HG02970 (cell line): ENCODE measurements around the gene THSD8.
A peak's percentile ranks its signal among the peaks of the same experiment; 100 is the strongest.
"Not testable (repeated sequence)": the region's sequence is repeated elsewhere in the genome, so short reads cannot be mapped to it uniquely, and the experiment has no call there.

ENCODE experiments used
- ATAC-seq: cut with Tn5 transposase; IDR thresholded peaks from one replicate; pipeline ENCODE4 v1.9.1; 2021; ENCODE audit warnings: mild to moderate bottlenecking, moderate library complexity, moderate number of reproducible peaks; ENCODE audit not compliant: unreplicated experiment, low FRiP score

THSD8 gene

GRCh38 chr19:12792051-12792852 is 9.6 kb upstream of the THSD8 start:
- ATAC-seq: no peak

GRCh38 chr19:12792853-12793289 is 9.0 kb upstream of the THSD8 start:
- no peak for ATAC-seq

- ATAC-seq: peak; percentile 26
Observed at GRCh38 chr19:12793290-12794195, 8.3 kb upstream of the THSD8 start.

GRCh38 chr19:12794196-12794941 is 7.5 kb upstream of the THSD8 start:
- ATAC-seq: no peak

- no peak for ATAC-seq
Observed at GRCh38 chr19:12794971-12795381, 6.9 kb upstream of the THSD8 start.

- no peak for ATAC-seq
Observed at GRCh38 chr19:12796146-12797071, 5.5 kb upstream of the THSD8 start.

GRCh38 chr19:12797141-12797587 is 4.7 kb upstream of the THSD8 start:
- ATAC-seq: no peak

- not testable (repeated sequence) for ATAC-seq
Observed at GRCh38 chr19:12797607-12798006, 4.3 kb upstream of the THSD8 start.

GRCh38 chr19:12799742-12800465 is 2.0 kb upstream of the THSD8 start:
- no peak for ATAC-seq

- ATAC-seq: no peak
Observed at GRCh38 chr19:12800466-12800770, 1.5 kb upstream of the THSD8 start.

- ATAC-seq: no peak
Observed at GRCh38 chr19:12800923-12801465, 875 bp upstream of the THSD8 start.

GRCh38 chr19:12802267-12803106 is 618 bp downstream of the THSD8 start:
- ATAC-seq: no peak

GRCh38 chr19:12804051-12804450 is 2.2 kb downstream of the THSD8 start:
- ATAC-seq: no peak

- ATAC-seq: peak; percentile 74
Observed at GRCh38 chr19:12806242-12807081, 4.6 kb downstream of the THSD8 start, which contains the start of gene RNASEH2A. Gene RNASEH2A (plus strand): TSS chr19:12806584. CDS start chr19:12806674, 90 bp downstream.

GRCh38 chr19:12815088-12815487 is 13.2 kb downstream of the THSD8 start:
- ATAC-seq: no peak

GRCh38 chr19:12817188-12817587 is 15.3 kb downstream of the THSD8 start:
- ATAC-seq: not testable (repeated sequence)

GRCh38 chr19:12817810-12818209 is 15.9 kb downstream of the THSD8 start:
- ATAC-seq: not testable (repeated sequence)
